Erythroblast (primary cell): Measurements from ENCODE around the gene SNRPA.

Source experiments
- GATA1 ChIP-seq: IDR thresholded peaks from 2 replicates; pipeline ENCODE4 v1.6.1; 2011; ENCODE audit warnings: low read depth, mild to moderate bottlenecking, control low read depth, low read length, moderate library complexity
- POLR2A ChIP-seq: IDR thresholded peaks from 2 replicates; pipeline ENCODE4 v1.6.1; 2011; ENCODE audit warnings: mild to moderate bottlenecking, low read length

DNA sequence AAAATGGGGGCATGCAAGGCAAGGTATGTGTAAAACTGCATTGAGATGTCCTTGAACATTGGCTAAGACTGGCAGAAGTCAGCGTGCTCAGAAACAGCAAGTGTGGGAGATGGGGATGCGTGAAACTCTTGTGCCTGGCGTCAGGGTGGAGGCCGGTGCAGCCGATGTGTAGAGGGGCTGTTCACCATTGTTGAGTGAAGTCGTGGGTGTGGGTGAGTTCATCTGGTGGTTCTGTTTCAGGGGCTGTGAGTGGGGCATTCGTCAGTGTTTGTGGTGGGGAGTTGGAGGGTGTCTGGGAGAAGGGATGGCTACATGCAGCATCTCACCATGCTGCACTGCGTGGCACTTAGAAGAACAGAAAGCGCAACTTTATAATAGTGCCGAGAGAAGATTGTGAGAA is 13.0 kb downstream of the SNRPA start:
- TF ChIP-seq POLR2A (no peak), GATA1 (no peak)
